CD4-positive, alpha-beta T cell treated with Interleukin-21 for 1 hour (primary cell): ENCODE measurements around the gene TADA1.

Experiments used
- DNase-seq: peaks from one replicate; pipeline ENCODE4 v3.0.0-alpha.2; 2020

The TADA1 gene

GRCh38 chr1:166875734-166876539 is at the start of gene TADA1:
Gene TADA1, minus strand, starts transcription at chr1:166876264. Its CDS starts 31 bp downstream, at chr1:166876233.
- DNase-seq = peak; percentile 96

DNA sequence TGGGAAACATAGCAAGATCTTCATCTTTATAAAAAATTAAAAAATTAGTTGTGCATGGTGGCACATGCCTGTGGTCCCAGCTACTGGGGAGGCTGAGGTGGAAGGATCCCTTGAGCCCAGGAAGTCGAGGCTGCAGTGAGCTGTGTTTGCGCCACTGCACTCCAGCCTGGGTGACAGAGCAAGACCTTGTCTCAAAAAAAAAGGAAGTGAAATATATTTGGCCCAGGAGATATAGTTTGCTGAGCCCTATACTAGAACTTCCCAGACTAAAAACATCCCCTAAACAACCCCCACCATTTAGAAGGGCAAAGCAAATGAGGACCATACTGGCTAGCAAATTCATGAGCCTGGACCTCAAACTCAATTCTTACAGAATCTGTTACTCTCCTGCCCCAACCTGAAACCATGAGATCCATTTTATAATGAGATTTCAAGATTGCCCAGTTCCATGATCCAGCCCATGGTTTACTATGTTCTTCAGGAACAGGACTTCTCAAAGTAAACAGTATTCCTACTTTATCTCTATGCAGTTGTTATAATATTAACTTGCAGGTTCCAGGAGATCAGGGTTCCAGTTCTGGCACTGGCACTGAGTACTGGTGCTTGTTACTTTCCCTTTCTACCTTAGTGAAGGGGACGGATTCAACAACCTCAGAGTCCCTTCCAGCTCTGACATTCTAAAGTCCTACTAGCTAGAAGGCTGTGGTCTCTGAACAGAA is 48.9 kb upstream of the TADA1 start:
- DNase-seq = no peak

DNA sequence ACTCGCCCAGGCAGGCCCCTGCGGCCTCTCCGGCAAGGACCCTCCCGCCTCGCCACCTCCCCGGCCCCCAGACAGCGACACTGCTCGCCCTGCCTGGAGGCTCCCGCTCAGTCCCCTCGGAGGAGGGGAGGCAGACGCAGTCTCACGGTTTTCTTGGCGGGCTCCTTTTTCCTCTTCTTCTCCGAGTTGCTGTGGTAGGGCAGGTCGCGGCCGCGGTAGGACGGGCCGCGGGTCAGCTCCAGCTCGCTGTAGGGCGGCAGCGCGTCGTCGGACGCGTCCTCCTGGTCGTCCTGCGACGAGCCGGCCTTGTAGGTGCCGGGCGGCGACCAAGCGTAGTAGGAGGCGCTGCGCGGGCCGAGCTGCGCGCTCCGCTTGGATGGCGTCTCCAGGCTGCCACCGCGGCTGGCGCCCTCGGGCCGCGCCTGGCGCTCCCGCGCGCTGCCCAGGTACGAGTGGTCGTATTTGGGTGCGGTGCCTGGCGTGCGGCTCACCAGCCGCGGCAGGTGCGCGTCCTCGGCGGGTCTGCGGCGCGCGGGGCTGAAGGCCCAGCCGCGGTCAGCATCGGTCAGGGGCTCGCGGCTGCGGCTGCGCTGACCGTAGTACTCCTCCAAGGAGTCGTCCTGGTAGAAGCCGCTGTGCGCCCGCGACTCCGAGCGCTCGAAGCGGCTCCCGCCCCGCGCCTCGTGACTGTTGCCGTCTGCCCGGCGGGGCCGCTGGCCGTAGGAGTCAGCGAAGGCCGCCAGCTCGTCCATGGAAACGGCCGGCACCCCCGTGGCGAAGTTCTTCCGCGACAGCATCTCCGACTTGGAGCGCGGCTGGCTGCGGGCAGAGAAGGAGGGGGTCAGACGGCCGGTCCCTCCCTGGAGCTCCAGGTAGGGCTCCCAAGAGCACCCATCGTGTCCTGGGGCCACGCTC is 44.8 kb upstream of the TADA1 start:
- DNase-seq = no peak

DNA sequence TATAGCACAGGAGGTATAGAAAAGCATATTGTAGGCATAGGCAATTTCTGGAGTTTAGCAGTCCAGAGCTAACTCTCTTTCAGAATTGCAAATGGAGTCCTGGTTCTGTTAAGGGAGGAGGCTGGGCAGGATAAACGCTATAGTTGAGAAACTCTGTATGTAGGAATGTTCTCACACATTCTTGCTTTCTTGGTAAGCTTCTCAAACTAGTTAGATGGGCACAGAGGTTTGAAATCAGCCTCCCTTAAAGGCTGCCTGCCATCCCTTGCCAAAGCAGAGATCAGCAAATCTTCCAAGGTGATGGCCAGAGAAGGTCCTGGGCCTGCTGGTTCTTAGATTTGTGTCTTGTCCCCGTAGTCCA is 42.9 kb upstream of the TADA1 start:
- no peak for DNase-seq

- DNase-seq = no peak
Measured at GRCh38 chr1:166918088-166918955, 42.3 kb upstream of the TADA1 start.

- DNase-seq = no peak
Measured at GRCh38 chr1:166915941-166916340, 39.9 kb upstream of the TADA1 start.

DNA sequence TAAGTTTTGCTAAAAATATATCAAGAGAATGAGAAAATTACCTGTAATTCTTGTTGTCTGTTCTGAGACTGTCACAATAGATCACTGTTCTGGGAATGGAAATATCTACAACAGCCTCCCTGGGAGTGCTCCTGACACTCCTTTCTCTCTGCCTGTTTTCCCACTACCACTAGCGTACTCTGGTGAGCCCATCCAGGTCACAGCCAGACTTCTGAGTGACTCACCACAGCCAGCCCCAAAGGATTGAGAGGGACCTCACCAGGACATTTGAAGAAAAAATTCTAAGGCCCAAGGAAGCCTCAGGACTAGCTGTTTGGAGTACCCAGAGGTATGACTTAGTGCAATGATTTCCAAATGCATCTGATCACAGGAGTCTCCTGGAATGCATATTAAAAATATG is 39.0 kb upstream of the TADA1 start:
- no peak for DNase-seq

DNA sequence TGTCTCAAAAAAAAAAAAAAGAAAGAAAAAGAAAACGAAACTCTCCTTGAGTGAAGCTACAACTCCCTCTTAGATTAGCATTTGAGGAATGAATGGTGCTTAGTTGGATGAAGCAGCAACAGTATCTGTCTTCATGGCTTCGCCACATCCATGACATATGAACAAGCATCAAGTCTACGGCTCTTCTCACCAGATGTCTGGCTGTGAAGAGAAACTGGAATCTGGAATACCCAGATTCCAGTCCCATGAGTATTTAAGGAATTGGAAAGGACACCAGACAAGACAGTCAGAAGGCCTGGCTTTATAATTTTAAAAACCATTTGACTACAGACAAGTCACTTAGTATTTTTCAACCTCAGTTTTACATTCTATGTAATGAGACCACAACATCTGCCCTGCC is 38.0 kb upstream of the TADA1 start:
- no peak for DNase-seq

DNA sequence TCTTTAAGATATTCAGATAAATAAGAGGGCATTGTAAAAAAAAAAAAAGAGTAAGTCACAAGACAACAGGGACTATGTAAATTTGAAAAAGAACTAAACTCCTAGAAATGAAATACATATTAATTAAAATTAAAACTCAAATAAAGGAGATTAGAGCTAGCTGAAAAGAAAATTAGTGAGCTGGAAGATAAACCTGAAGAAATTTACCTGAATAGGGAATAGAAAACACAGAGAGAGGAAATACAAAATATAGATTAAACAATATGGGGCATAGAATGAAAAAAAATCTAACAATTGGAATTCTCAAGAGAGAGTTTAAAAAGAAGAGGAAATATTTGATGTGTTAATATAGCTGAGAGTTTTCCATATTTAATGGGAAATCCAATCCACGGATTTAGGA is 35.6 kb upstream of the TADA1 start:
- DNase-seq = no peak

DNA sequence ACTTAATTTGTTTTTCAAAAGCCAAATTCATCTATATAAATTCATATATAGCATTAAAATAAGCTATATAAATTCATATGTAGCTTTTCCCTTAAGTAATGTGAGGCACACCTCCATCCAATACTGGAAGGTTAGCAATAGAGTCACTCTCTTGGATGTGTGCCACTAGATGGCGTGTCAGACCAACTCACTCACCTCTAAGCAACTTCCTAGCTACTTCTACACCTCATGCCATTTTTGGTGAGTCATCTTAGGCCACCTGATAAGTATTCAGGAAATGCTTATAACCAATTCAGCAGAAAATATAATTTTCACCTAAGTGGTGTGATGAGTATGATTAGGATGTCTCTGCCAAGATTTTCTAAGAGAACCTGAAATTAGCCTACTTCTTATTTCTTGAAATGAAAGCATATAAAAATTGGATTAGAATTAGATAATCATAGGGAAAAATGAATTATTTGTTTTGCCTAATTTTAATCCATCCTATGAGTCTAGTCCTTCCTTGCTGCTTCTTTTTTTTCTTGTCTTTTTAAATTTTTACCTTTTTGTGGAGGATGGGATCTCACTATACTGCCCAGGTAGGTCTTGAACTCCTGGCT is 34.4 kb upstream of the TADA1 start:
- peak; percentile 83 for DNase-seq

- no peak for DNase-seq
Measured at GRCh38 chr1:166908942-166909341, 32.9 kb upstream of the TADA1 start.

- DNase-seq = no peak
Measured at GRCh38 chr1:166907763-166908162, 31.7 kb upstream of the TADA1 start.

GRCh38 chr1:166907051-166907450 is 31.0 kb upstream of the TADA1 start:
- no peak for DNase-seq

GRCh38 chr1:166906647-166907046 is 30.6 kb upstream of the TADA1 start:
- no peak for DNase-seq

DNA sequence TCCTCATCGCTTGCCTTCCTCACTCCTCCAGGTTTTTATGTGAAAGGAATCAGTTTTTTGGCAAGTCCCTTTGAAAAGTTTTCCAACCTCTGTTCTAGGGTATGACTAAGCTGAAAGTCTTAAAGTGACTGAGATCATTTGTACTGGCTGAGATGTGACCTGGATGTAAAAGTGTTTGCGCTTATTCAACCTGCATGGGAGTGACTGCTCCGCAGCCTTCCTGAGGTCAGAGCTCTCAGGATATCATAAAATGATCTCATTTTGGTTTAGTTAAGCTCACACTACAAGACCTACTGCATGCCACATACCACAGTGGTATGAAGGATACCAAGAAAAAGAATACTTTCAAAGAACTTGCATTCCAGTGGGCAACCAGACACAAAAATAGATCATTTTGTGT is 29.8 kb upstream of the TADA1 start:
- no peak for DNase-seq

- no peak for DNase-seq
Measured at GRCh38 chr1:166905136-166905535, 29.1 kb upstream of the TADA1 start.

- no peak for DNase-seq
Measured at GRCh38 chr1:166903232-166903631, 27.2 kb upstream of the TADA1 start.

DNA sequence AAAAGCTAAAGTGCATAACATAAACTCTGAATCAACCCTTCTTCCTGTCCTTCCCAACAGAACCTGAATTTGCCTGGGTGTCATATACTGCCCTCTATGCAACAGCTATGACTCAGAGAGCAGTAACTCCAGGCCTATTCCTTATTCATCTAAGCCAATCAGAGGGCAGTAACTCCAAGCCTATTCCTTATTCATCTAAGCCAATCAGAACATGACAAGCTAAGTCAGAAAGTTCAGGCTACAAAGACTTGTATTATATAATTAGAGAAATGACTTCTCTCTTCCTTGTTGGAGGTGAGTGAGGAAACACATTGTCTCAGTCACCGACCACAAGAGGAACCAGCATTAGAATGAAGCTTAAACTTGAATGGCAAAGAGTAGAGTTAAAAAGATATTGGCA is 26.2 kb upstream of the TADA1 start:
- DNase-seq = peak; percentile 11

GRCh38 chr1:166900987-166901386 is 24.9 kb upstream of the TADA1 start:
- no peak for DNase-seq

- no peak for DNase-seq
Measured at GRCh38 chr1:166899769-166900168, 23.7 kb upstream of the TADA1 start.

GRCh38 chr1:166895766-166896165 is 19.7 kb upstream of the TADA1 start:
- no peak for DNase-seq

- no peak for DNase-seq
Measured at GRCh38 chr1:166889776-166890175, 13.7 kb upstream of the TADA1 start.
